Neuronal stem cell (in vitro differentiated cells): ENCODE data around the gene YTHDC2.

Experiments used
- DNase-seq: peaks from one replicate; pipeline ENCODE4 v3.0.0-alpha.2; 2013; ENCODE audit warnings: low spot score
- H2AFZ ChIP-seq: one replicate; pipeline ENCODE4 v1.6.1; 2013; ENCODE audit warnings: mild to moderate bottlenecking, low read length, inconsistent platforms
- H2AK5ac ChIP-seq: 2 replicates; pipeline ENCODE4 v1.6.1; 2013; ENCODE audit warnings: low read depth, mild to moderate bottlenecking, inconsistent platforms, low read length, moderate library complexity, mixed read lengths
- H2BK120ac ChIP-seq: 2 replicates; pipeline ENCODE4 v1.6.1; 2013; ENCODE audit warnings: low read depth, mild to moderate bottlenecking, inconsistent platforms, low read length, moderate library complexity, mixed read lengths
- H2BK12ac ChIP-seq: one replicate; pipeline ENCODE4 v1.6.1; 2013; ENCODE audit warnings: low read length, inconsistent platforms
- H2BK15ac ChIP-seq: 2 replicates; pipeline ENCODE4 v1.6.1; 2013; ENCODE audit warnings: mild to moderate bottlenecking, low read length, inconsistent platforms, mixed read lengths
- H2BK5ac ChIP-seq: one replicate; pipeline ENCODE4 v1.6.1; 2013; ENCODE audit warnings: inconsistent platforms, mild to moderate bottlenecking, low read length, moderate library complexity
- H3K14ac ChIP-seq: one replicate; pipeline ENCODE4 v1.6.1; 2013; ENCODE audit warnings: low read length, inconsistent platforms
- H3K18ac ChIP-seq: 2 replicates; pipeline ENCODE4 v1.6.1; 2013; ENCODE audit warnings: low read length, inconsistent platforms
- H3K23ac ChIP-seq: 2 replicates; pipeline ENCODE4 v1.6.1; 2013; ENCODE audit warnings: low read depth, mild to moderate bottlenecking, mixed read lengths, low read length, inconsistent platforms; ENCODE audit not compliant: poor library complexity
- H3K27ac ChIP-seq: replicated peaks from 3 replicates; pipeline ENCODE4 v1.5.1; 2013; ENCODE audit warnings: low read length, inconsistent platforms
- H3K27me3 ChIP-seq, 3 experiments: 2 replicates each; pipeline ENCODE4 v1.6.1; 2013; ENCODE audit warnings: low read length in 3 of 3, mild to moderate bottlenecking in 2 of 3, inconsistent platforms in 1 of 3, low read depth in 1 of 3, mixed read lengths in 1 of 3, moderate library complexity in 1 of 3; ENCODE audit not compliant: control insufficient read depth in 3 of 3, insufficient read depth in 3 of 3
- H3K36me3 ChIP-seq, 2 donors: replicated peaks in 1 of 2; 2 replicates each; pipeline ENCODE4 v1.6.1; 2013; ENCODE audit warnings: low read length in 2 of 2; ENCODE audit not compliant: control insufficient read depth in 2 of 2, insufficient read depth in 2 of 2
- H3K4ac ChIP-seq: 2 replicates; pipeline ENCODE4 v1.6.1; 2013; ENCODE audit warnings: inconsistent platforms, mild to moderate bottlenecking, low read length, moderate library complexity
- H3K4me1 ChIP-seq, 2 donors: 1 replicate in 1 of 2; 2 replicates in 1 of 2; pipeline ENCODE4 v1.6.1; 2013; ENCODE audit warnings: low read length in 2 of 2, low read depth in 1 of 2; ENCODE audit not compliant: control insufficient read depth in 2 of 2, insufficient read depth in 1 of 2
- H3K4me2 ChIP-seq: one replicate; pipeline ENCODE4 v1.6.1; 2013; ENCODE audit warnings: mild to moderate bottlenecking, low read length, inconsistent platforms; ENCODE audit not compliant: insufficient read depth, poor library complexity, severe bottlenecking
- H3K4me3 ChIP-seq, 2 donors: 2 replicates each; pipeline ENCODE4 v1.5.1; 2013; ENCODE audit warnings: low read length in 2 of 2, mild to moderate bottlenecking in 2 of 2, inconsistent platforms in 1 of 2, moderate library complexity in 1 of 2
- H3K79me1 ChIP-seq: one replicate; pipeline ENCODE4 v1.6.1; 2013; ENCODE audit warnings: low read depth, mild to moderate bottlenecking, inconsistent platforms, low read length, moderate library complexity
- H3K9ac ChIP-seq: one replicate; pipeline ENCODE4 v1.6.1; 2013; ENCODE audit warnings: mild to moderate bottlenecking, low read depth, low read length, inconsistent platforms; ENCODE audit not compliant: poor library complexity
- H3K9me3 ChIP-seq, 2 donors: replicated peaks in 1 of 2; 2 replicates each; pipeline versions ENCODE3 to v1.6.1; 2013; ENCODE audit warnings: low read length in 2 of 2, mild to moderate bottlenecking in 2 of 2, inconsistent platforms in 1 of 2, low read depth in 1 of 2, mixed read lengths in 1 of 2, moderate library complexity in 1 of 2; ENCODE audit not compliant: control insufficient read depth in 2 of 2, insufficient read depth in 1 of 2
- H4K8ac ChIP-seq: one replicate; pipeline ENCODE4 v1.6.1; 2013; ENCODE audit warnings: low read depth, mild to moderate bottlenecking, inconsistent platforms, low read length, moderate library complexity
- H4K91ac ChIP-seq: one replicate; pipeline ENCODE4 v1.6.1; 2013; ENCODE audit warnings: low read length, low read depth, mild to moderate bottlenecking, inconsistent platforms; ENCODE audit not compliant: poor library complexity
- WGBS, 2 donors: extraction: QIAGEN DNeasy Blood & Tissue Kit; methylation state at CpG; one replicate each; pipeline ENCODE4 v1.1.7; 2013; ENCODE audit warnings: missing lambda C conversion rate in 2 of 2, mixed read lengths in 1 of 2; ENCODE audit not compliant: insufficient read length in 2 of 2, insufficient replicate concordance in 1 of 2; ENCODE audit errors: extremely low coverage in 2 of 2; 5-methylcytosine and 5-hydroxymethylcytosine counted together

YTHDC2 gene

DNA sequence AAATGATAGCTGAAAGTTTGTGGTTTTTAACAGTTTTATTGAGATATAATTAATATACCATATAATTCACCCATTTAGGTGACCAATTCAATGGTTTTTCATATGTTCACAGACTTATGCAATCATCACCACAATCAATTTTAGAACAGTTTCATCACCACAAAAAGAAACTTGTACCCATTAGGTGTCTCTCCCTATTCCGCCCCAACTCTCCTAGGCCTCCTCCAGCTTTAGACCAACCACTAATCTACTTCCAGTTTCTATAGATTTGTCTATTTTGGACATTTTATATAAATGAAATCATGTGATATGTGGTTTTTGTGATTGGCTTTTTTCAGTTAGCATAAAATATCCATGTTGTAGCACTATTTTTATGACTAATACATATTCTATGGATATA, 38.6 kb downstream of the YTHDC2 start:
- Histone ChIP-seq H2BK12ac (no peak overlapping the region), H3K9ac (no peak overlapping the region), H3K18ac (no peak overlapping the region), H3K36me3 (peaks cover 0 to 99% of the 10 kb centered on the region in 2 donors), H4K8ac (no peak overlapping the region), H2BK15ac (no peak overlapping the region), H2AK5ac (no peak overlapping the region), H3K79me1 (no peaks in the 10 kb centered on the region), H3K4me1 (no peaks in the 10 kb centered on the region), H3K4me2 (no peak overlapping the region), H3K4me3 (no peak overlapping the region), H2BK120ac (no peak overlapping the region), H2AFZ (no peak overlapping the region), H3K9me3 (no peaks in the 10 kb centered on the region), H3K14ac (no peak overlapping the region), H3K27me3 (no peaks in the 10 kb centered on the region), H3K27ac (no peak overlapping the region), H4K91ac (no peak overlapping the region), H2BK5ac (no peak overlapping the region), H3K23ac (no peak overlapping the region), H3K4ac (no peak overlapping the region)
- DNase-seq, result no peak
- no CpG with 5 or more reads among the region's 1 CpG for WGBS, 2 donors

DNA sequence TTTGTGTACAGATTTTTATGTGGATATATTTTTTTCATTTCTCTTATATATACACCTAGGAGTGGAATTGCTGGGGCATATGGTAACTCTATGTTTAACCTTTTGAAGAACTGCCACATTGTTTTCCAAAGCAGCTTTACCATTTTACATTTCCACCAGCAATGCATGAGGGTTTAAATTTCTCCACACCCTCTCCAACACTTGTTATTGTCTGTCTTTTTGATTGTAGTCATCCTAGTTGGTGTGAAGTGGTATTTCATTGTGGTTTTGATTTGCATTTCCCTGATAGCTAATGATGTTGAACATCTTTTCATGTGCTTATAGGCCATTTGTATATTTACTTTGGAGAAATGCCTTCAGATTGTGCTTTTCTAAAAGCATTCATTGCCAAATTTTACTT, 39.1 kb downstream of the YTHDC2 start:
- no peak overlapping the region for H2BK120ac ChIP-seq
- no peak overlapping the region for H2BK12ac ChIP-seq
- H3K23ac ChIP-seq, result no peak overlapping the region
- H3K18ac ChIP-seq, result no peak overlapping the region
- no peak overlapping the region for H2AK5ac ChIP-seq
- H3K4me1 ChIP-seq, result no peaks in the 10 kb centered on the region
- peaks cover 0 to 99% of the 10 kb centered on the region in 2 donors for H3K36me3 ChIP-seq
- no peak overlapping the region for H4K91ac ChIP-seq
- H2BK15ac ChIP-seq, result no peak overlapping the region
- H2BK5ac ChIP-seq, result no peak overlapping the region
- no peak overlapping the region for H3K4me3 ChIP-seq
- no peak overlapping the region for H3K14ac ChIP-seq
- H3K27ac ChIP-seq, result no peak overlapping the region
- H3K79me1 ChIP-seq, result no peaks in the 10 kb centered on the region
- no peaks in the 10 kb centered on the region for H3K27me3 ChIP-seq
- no peak overlapping the region for H3K9ac ChIP-seq
- no peak overlapping the region for H2AFZ ChIP-seq
- no peak overlapping the region for H4K8ac ChIP-seq
- H3K9me3 ChIP-seq, result no peaks in the 10 kb centered on the region
- H3K4ac ChIP-seq, result no peak overlapping the region
- no peak for DNase-seq
- H3K4me2 ChIP-seq, result no peak overlapping the region

DNA sequence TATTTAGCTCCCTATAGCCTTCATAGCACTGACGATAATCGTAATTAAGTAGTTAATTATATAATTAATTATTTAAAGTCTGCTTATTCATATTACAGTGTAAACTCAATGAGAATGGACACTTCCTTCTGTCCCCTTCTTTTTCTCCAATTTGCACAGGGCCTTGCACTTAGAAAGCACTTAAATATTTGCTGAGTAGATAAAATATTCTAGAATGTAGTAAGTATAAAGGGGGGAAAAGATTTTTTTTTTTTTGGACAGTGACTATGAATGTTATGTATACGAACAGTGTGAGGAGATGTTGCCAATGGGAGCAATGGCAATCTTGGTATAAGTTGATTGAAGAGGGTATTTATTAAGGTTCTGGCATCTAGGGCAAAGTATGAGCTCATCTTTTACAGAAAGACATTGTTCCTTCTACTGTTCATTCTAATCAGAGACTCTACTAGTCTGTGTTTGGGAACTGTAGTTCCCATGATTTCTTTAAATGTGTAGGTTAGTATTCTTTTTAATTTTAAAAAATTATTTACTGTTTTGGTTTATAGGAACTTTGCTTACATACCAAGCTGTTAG, 49.4 kb downstream of the YTHDC2 start:
- H3K79me1 ChIP-seq, result no peaks in the 10 kb centered on the region
- H3K27ac ChIP-seq, result no peak overlapping the region
- H2BK12ac ChIP-seq, result no peak overlapping the region
- no peak overlapping the region for H2BK5ac ChIP-seq
- no peak overlapping the region for H3K23ac ChIP-seq
- no CpG with 5 or more reads among the region's 3 CpGs for WGBS, 2 donors
- no peak overlapping the region for H4K91ac ChIP-seq
- H3K27me3 ChIP-seq, result no peaks in the 10 kb centered on the region
- no peak overlapping the region for H2BK15ac ChIP-seq
- H3K9ac ChIP-seq, result no peak overlapping the region
- no peak overlapping the region for H2AFZ ChIP-seq
- H3K4ac ChIP-seq, result no peak overlapping the region
- no peak for DNase-seq
- H3K18ac ChIP-seq, result no peak overlapping the region
- H3K36me3 ChIP-seq, result peaks cover 0 to 89% of the 10 kb centered on the region in 2 donors
- no peaks in the 10 kb centered on the region for H3K9me3 ChIP-seq
- no peak overlapping the region for H4K8ac ChIP-seq
- H3K14ac ChIP-seq, result no peak overlapping the region
- H2AK5ac ChIP-seq, result no peak overlapping the region
- H3K4me2 ChIP-seq, result no peak overlapping the region
- H3K4me3 ChIP-seq, result no peak overlapping the region
- H3K4me1 ChIP-seq, result no peaks in the 10 kb centered on the region
- H2BK120ac ChIP-seq, result no peak overlapping the region

DNA sequence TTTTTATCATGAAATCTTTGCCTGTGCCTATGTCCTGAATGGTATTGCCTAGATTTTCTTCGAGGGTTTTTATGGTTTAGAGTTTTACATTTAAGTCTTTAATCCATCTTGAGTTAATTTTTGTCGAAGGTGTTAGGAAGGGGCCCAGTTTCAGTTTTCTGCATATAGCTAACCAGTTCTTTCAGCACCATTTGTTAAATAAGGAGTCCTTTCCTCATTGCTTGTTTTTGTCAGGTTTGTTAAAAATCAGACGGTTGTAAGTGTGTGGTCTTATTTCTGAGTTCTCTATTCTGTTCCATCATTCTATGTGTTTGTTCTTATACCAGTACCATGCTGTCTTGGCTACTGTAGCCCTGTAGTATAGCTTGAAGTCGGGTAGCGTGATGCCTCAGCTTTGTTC, 55.9 kb downstream of the YTHDC2 start:
- DNase-seq, result no peak
- H3K9ac ChIP-seq, result no peak overlapping the region
- no peak overlapping the region for H3K4me2 ChIP-seq
- no peak overlapping the region for H2AFZ ChIP-seq
- H3K9me3 ChIP-seq, result peaks cover 0 to 20% of the 10 kb centered on the region in 2 donors
- no peak overlapping the region for H2BK12ac ChIP-seq
- no peak overlapping the region for H3K4ac ChIP-seq
- no peak overlapping the region for H3K23ac ChIP-seq
- H2BK5ac ChIP-seq, result no peak overlapping the region
- H3K14ac ChIP-seq, result no peak overlapping the region
- H3K4me3 ChIP-seq, result no peak overlapping the region
- H3K27me3 ChIP-seq, result no peaks in the 10 kb centered on the region
- no CpG with 5 or more reads among the region's 5 CpGs for WGBS, 2 donors
- no peak overlapping the region for H2BK120ac ChIP-seq
- no peak overlapping the region for H3K27ac ChIP-seq
- H2BK15ac ChIP-seq, result no peak overlapping the region
- H3K79me1 ChIP-seq, result no peaks in the 10 kb centered on the region
- H3K18ac ChIP-seq, result no peak overlapping the region
- H2AK5ac ChIP-seq, result no peak overlapping the region
- peaks cover 5 to 90% of the 10 kb centered on the region in 2 donors for H3K36me3 ChIP-seq
- no peak overlapping the region for H4K8ac ChIP-seq
- no peak overlapping the region for H4K91ac ChIP-seq
- H3K4me1 ChIP-seq, result no peaks in the 10 kb centered on the region
